ENCODE measurements around the gene SSU72.
"Not testable (repeated sequence)": the region's sequence is repeated elsewhere in the genome, so short reads cannot be mapped to it uniquely, and the experiment has no call there.

The SSU72 gene

DNA sequence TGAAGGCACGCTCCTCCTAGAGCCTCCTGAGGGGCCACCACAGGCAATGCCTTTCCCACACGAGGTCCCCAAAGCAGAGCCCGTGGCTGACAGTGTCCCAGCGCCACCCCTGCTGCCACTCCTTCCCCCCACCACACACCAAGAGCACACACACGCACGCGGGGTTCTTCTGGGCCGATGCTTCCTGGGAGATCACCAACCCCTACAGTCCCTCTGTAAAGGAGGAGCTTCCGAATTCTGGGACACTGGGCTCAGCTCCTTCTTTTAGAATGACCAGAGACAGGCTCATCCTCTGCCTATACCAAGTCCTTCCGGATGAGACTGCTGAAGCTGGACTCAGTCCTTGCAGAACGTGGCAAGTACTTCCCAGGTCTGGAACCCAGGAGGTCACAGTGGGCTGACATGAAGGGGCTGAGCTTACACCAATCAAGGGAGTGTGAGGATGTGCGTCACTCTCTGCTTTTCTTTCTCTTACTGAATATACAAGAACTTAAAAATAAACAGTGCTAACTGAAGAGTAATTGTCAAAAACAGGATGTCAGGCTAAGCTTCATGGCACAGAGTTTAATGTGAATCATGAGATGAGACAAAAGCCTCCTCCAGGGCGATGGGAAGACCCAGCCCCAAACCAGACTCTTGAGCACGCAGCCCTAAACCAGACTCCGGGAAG lies 12.7 kb downstream of the SSU72 start:
- FAIRE-seq: no peak
- DNase-seq (ENCODE audit: low spot score): no peak

- DNase-seq (ENCODE audit: low spot score) (no peak), FAIRE-seq (no peak)
Observed at GRCh38 chr1:1560178-1560577, 14.5 kb downstream of the SSU72 start.

DNA sequence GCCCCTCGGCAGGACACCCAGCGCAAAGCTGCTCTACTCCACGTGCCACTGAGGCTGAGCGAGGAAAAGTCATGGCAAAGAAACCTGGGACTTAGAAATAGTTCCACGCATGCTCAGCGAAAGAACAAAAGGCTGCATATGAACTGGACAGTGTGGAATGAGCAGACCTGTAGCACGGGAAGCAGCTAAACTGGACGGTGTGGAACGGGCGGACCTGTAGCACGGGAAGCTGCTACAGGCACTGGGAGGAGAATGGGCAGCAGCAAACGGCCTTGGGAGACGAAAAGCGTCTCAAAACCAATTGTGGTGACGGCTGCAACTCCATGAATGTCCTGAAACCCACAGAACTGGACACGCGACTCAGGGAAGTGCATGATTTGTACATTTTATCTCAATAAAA lies 15.6 kb downstream of the SSU72 start:
- DNase-seq (ENCODE audit: low spot score): no peak
- no peak for FAIRE-seq

DNA sequence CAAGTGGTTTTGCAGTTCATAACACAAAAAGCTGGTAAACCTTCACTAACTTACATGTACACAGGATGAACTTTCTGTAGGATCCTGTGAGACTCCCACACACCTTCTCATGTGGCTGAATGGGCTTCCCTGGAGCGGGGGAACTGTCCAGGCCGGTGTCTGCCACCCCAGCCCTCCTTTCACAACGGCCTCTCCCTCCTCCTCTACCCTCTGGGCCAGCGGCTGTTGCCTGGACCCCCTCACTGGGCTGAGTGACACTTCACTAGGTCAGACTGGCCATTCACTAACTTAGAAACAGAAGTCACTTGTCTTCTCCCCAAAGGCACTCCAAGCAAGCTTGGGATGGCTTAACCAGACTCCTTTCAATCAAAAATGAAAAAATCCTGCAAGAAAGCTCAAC lies 16.1 kb downstream of the SSU72 start:
- FAIRE-seq: no peak

DNA sequence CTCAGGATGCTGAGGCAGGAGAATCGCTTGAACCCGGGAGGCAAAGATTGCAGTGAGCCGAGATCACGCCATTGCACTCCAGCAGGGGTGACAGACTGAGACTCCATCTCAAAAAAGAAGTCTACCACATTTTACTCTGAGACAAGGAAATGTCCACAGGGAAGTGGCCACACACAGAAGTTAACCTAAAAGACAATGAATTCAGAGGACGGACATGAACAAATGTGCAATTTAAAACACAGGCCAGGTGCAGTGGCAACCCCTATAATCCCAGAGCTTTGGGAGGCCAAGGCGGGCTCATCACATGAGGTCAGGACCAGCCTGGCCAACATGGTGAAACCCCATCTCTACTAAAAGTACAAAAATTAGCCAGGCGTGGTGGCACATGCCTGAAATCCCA lies 17.0 kb downstream of the SSU72 start:
- DNase-seq (ENCODE audit: low spot score); FAIRE-seq: not testable (repeated sequence)

More for the DNA sequence above, 16.1 kb downstream of the SSU72 start:
- no peak for DNase-seq (ENCODE audit: low spot score)

- DNase-seq (ENCODE audit: low spot score); FAIRE-seq: not testable (repeated sequence)
Observed at GRCh38 chr1:1556961-1557360, 17.7 kb downstream of the SSU72 start.

- DNase-seq (ENCODE audit: low spot score): no peak
- FAIRE-seq: no peak
Observed at GRCh38 chr1:1556505-1556904, 18.2 kb downstream of the SSU72 start.

- DNase-seq (ENCODE audit: low spot score): peak; percentile 31
- no peak for FAIRE-seq
Observed at GRCh38 chr1:1554926-1555915, 19.4 kb downstream of the SSU72 start.

DNA sequence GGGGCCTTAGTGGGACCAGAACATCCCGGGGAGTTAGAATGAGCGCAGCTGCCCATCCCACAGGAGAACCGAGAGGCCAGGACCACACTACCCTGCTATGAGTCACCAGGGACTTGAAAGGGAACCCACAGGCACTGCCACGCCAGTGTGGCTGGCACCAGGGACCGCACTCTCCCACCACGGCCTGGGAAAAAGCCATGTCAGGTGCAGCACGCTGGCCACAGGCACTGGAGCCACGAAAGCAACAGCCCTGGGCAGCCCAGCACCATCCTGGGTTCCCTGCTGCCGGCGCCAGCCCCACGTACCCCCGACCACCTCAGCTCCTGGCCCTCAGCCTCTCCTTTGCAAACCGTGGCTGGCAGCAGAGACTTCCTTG lies 20.1 kb downstream of the SSU72 start:
- DNase-seq (ENCODE audit: low spot score) (no peak), FAIRE-seq (no peak)

DNA sequence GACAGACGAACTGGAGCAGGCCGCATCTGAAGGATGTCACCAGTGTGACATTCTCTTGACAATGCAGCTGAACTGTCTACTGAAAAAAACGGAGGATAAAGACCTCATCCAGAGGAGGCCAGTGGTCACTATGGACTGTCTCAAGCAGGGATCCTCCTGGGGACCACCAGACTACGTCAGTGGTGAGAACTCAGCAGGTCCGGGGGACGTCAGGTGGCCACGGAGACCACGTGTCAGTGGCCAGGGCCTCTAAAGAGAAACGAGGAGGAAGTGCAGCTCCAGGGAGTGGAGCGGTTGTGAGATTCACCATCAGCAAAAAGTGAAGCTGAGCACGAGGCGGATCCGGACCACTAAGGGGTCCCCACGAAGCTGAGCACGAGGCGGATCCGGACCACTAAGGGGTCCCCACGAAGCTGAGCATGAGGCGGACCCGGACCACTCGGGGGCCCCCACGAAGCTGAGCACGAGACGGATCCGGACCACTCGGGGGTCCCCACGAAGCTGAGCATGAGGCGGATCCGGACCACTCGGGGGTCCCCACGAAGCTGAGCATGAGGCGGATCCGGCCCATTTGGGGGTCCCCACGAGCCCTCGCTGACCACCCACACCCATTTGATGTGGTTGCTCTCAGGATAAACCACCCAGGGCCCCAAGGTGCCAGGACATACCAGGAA lies 20.7 kb downstream of the SSU72 start:
- DNase-seq (ENCODE audit: low spot score): no peak
- FAIRE-seq: no peak

GRCh38 chr1:1552263-1552639 lies 22.4 kb downstream of the SSU72 start:
- DNase-seq (ENCODE audit: low spot score) (no peak), FAIRE-seq (no peak)

DNA sequence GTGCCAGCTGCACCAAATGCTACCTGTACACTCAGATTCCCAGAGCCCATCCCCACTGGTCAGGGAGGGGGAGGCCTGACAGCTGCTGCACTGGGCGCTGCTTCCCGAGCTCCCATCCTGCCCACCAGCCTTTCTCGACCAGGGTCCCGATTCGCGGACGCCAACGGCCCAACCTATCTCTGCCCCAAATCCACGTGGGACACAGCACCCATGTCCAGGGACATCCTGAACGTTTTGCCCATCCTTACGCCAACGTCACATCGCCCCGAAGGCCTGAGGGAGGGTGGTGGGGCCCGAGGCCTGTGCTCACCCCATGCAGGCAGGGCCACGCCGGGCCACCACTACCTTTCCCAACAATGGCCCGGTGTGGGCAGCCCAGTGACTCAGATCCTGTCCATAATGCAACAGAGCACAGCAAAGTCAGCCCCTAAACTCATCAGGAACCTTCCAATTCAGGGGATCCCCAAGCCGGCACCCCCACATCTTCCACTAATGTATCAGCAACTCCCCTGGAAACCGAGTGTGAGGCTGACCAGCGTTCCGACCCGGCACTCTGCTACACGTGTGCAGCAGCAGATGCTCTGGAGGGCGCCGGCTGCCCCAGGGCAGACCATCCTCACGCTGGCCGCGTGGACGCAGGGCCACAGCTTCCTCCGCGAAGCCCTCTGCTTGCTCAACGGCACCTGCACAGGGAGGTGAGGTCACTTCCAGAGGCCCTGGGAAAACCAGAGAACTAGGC lies 23.0 kb downstream of the SSU72 start:
- no peak for FAIRE-seq

DNA sequence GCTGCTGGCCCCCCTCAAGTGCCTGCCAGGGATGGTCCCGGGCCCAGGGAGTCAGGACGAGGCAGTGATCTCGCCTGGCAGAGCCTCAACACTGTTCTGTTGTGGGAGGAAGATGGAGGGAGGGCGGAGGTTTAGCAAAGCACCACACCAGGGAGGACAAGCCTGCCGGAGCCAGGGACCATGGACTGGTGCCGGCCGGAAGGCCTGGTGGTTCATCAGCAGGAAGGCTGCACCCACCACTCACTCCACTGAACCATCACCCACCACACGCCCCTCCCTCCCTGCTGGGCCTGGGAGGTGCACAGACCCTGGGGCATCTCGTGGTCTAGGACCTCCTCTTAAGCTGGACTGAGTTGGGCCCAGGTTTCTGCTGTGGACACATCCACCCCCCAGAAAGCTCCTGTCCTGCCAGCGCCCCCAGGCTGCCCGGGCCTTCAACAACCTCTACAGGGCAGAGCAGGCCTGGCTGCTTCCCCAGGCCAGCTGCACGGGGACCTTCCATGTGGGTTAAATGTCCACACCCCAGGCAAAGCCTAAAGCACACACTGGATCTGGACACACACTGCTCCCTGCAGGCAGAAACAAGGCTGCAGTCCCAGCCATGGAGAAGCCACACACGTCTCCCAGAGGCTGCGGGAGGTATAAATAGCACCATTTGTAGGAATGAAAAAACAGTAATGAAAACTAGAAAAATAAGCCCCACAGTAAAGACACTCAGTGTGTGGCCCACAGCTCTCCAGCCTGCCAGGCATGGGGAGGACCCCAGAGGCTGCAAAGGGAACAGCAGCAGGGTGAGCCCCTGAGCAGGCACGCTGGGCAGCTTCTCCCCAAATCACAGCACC lies 23.9 kb downstream of the SSU72 start:
- DNase-seq (ENCODE audit: low spot score) (no peak), FAIRE-seq (no peak)

More for the DNA sequence above, 23.0 kb downstream of the SSU72 start:
- DNase-seq (ENCODE audit: low spot score): no peak

DNA sequence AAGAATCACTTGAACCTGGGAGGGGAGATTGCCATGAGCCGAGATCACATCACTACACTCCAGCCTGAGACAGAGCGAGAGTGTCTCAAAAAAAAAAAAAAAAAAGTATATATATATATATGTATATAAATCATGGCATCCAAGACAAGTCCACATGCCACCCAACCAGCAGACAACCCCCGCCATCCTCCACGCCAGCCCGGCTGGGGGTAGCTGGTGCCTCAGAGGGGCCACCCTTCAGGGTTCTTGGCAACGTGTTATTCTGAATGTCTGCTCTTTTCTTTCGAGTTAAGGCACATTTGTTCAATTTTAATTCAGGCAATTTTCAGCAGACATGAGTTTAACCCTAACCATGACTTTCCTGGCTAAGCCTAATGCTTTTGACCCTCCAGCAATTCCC lies 24.6 kb downstream of the SSU72 start:
- DNase-seq (ENCODE audit: low spot score) (no peak), FAIRE-seq (no peak)

GRCh38 chr1:1548591-1548990 lies 26.1 kb downstream of the SSU72 start:
- no peak for DNase-seq (ENCODE audit: low spot score)
- FAIRE-seq: no peak

DNA sequence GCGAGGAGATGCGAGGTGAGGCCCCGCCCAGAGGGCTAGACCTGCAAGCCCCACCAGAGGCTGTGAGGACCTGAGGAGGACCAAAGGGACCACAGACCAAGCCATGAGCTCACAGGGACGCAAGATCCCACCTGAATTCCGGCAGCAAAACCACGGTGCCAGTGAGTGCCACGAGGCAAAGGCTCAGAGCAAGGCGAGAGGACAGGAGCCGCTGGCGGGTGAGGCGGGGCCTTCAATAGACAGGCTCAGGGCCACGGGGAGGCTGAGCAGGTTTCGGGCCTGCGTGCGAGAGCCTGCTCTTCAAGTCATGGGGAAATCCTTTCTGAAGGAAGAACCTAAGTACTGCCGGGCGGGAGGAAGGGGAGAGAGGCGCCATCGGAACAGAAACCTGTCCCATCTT lies 27.2 kb downstream of the SSU72 start:
- FAIRE-seq (no peak), DNase-seq (ENCODE audit: low spot score) (no peak)

DNA sequence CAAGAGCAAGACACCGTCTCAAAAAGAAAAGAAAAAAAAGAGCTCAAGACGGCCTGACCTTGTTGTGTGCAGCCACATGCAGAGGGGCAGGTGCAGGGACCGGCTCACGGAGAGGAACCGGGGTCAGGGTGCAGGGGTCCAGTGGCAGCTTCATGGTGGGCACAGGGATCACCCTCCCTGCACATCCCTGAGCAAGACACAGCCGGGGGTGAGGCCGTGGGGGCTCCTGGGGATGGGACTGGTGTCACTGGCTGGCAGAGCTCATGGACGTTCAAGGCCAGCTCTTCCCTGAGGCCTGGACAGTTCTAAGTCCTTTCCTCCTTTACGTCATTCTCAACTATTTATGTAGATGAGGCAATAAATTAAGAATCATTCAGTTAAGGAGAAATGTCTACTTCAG lies 27.7 kb downstream of the SSU72 start:
- DNase-seq (ENCODE audit: low spot score) (no peak), FAIRE-seq (no peak)

DNA sequence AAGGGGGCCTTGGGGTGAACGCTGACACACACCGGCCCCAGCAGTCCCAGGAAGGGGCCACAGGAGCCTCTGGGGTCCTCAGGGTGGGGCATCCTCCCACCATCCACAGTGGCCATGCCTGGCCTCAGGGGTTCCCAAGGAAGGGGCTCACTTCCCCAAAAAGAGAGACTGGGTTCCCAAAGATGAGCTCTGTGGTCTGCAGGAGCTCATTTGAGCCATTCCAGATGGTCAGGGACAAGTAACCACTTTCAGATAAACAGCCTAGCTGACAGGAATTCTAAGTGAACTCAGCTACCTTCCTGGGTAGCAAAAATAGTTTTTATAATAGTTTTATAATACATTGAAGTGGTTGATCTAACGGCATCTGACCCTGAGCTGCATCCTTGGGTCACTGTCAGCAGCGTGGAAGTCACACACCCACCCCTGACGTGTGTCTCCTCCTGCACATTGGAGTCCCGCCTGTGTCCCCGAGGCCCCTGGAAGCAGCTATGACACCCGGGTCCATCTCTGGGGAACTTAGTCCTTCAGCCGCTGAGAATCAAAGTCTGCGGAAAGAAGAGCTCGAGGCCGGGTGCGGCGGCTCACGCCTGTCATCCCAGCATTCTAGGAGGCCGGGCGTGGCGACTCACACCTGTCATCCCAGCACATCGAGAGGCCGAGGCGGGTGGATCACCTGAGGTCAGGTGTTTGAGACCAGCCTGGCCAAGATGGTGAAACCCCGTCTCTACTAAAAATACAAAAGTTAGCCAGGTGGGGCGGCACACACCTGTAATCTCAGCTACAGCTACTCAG lies 28.5 kb downstream of the SSU72 start:
- no peak for DNase-seq (ENCODE audit: low spot score)
- no peak for FAIRE-seq

DNA sequence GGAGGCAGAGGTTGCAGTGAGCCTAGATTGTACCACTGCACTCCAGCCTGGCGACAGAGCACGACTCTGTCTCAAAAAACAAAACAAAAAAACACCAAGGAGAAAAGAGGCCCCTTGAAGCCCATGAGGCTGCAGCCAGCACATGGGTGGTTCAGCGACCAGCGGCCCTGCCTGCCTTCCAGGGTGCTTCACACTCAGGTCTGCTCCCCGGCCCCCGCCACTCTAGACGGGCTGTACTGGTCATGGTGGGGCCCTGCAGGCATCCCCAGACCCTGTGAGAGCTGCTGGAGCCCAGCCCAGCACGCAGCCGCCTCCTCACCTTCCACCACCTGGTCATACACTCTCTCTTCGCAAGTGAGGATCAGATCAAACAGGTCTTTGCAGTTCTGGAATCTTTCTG lies 30.1 kb downstream of the SSU72 start:
- FAIRE-seq (no peak), DNase-seq (ENCODE audit: low spot score) (no peak)

DNA sequence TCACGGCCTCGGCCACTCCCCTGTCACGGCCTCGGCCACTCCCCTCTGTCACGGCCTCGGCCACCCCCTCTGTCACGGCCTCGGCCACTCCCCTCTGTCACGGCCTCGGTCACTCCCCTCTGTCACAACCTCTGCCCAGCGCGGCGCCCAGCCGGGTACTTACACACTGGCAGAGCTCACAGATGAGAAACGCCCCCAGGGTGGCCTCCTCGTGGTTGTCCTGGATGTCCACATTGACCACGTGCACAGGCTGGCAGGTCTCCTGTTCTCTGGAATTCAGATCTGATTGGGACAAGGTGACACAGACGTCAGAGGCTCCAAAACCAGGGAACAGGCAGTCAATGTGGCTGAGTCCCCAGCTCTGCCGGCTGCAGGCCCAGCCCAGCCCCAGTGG lies 31.0 kb downstream of the SSU72 start:
- DNase-seq (ENCODE audit: low spot score) (no peak), FAIRE-seq (no peak)
